Placental pericyte (primary cell): ENCODE results near the gene CCDC160. TPM values are rescaled to one million over a fixed set of nuclear protein-coding genes. Genes with fewer than 3 reads are reported as not detected.

ENCODE experiments used
- total RNA-seq: library from RNA; depleted of rRNA; stranded (reverse); fragments of >200 nt; gene quantifications from 2 replicates; pipeline ENCODE4 v1.2.3, GENCODE V29; 2012

Gene CCDC160
- total RNA-seq = 0.14 and 0.22 TPM in 2 replicates

DNA sequence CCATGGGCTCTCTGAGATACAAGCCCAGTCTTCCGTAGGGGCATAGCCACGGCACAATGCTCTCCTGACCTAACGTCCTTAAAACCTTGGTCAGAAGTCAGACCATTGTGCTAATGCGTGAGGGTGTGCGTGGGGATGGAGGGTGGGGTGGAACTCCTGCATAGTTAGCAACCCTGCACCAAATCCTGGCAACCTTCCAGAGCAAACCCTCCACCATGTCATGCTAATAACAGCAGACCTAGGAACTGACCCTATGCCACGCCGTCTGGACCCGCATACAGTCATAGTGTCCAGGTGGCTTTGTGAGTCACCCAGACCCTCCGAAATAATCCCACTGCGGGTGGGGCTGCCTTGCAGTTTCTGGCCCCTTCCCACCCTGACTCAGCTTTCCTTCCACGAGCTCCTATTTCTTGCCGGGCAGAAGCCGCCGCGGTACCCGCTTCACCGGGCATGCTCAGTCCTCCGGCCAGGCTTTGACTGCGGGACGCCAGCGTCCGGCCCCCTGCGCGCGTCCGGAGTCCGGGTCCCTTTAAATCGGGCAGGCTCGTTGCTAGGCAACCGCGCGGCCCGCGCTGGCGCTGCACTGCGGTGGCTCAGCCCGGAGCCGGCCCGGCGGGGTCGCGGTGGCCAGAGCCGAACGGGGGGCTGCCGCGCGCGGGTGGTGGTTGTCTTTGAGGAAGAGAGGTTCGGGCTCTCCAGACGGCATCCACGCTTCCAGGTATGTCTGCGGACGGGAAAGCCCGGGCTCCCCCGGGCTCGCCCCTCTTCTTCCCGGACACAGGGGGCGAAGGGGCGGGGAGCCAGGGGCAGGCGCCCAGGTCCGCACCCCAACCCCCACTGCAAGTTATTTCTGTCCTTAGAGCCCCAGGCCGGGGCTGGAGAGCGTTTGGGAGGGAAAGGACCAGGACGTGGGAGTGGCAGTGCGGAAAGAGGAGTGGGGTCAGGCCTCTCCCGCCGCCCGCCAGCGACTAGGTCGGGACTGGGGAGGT is at the start of gene CCDC160:
Gene CCDC160, plus strand, starts transcription at position 557 of the 989 bp plus-strand sequence. CDS start 7,619 bp downstream, outside the sequence.

Other genes starting within 250 kb of the CCDC160 start
- 10.7 and 32.8 TPM in 2 replicates for gene PHF6, start 136.1 kb downstream of the CCDC160 start, total RNA-seq
- gene HPRT1, start 223.0 kb downstream of the CCDC160 start, total RNA-seq = 9.6 and 10.3 TPM in 2 replicates